Mesothelial cell of epicardium (in vitro differentiated cells): ENCODE data around the gene PLXDC2. TPM values are rescaled to one million over a fixed set of nuclear protein-coding genes. Genes with fewer than 3 reads are reported as not detected.

Experiments used
- DNase-seq, 2 experiments: peaks; one replicate each; pipeline ENCODE4 v3.0.0; 2021; ENCODE audit warnings: low spot score in 2 of 2; ENCODE audit not compliant: unreplicated experiment in 2 of 2
- H3K27ac Mint-ChIP-seq: 2 replicates; pipeline ENCODE4 v1.8.0; 2021; ENCODE audit warnings: mixed read lengths
- H3K27me3 Mint-ChIP-seq: 2 replicates; pipeline ENCODE4 v1.8.0; 2021; ENCODE audit warnings: low read depth, mixed read lengths
- H3K36me3 Mint-ChIP-seq: 2 replicates; pipeline ENCODE4 v1.8.0; 2021; ENCODE audit warnings: mixed read lengths
- H3K4me1 Mint-ChIP-seq: 2 replicates; pipeline ENCODE4 v1.8.0; 2021; ENCODE audit warnings: mixed read lengths
- H3K4me3 Mint-ChIP-seq: 2 replicates; pipeline ENCODE4 v1.8.0; 2021; ENCODE audit warnings: mild to moderate bottlenecking, moderate library complexity, mixed read lengths
- H3K9me3 Mint-ChIP-seq: 2 replicates; pipeline ENCODE4 v1.8.0; 2021; ENCODE audit warnings: mixed read lengths
- total RNA-seq: library from RNA; stranded (reverse); gene quantifications from 3 replicates; pipeline ENCODE4 v1.2.1, GENCODE V29; 2021
- TF ChIP-seq, protein P1 (sequence below): fragments of 200-600 bp; sonication (generic); IDR thresholded peaks from one replicate; pipeline ENCODE4 v1.5.0; 2021; ENCODE audit warnings: antibody characterized with exemption; ENCODE audit not compliant: unreplicated experiment

PLXDC2 gene
- total RNA-seq, 1 donor from 2014 or later: 60.0 TPM

DNA sequence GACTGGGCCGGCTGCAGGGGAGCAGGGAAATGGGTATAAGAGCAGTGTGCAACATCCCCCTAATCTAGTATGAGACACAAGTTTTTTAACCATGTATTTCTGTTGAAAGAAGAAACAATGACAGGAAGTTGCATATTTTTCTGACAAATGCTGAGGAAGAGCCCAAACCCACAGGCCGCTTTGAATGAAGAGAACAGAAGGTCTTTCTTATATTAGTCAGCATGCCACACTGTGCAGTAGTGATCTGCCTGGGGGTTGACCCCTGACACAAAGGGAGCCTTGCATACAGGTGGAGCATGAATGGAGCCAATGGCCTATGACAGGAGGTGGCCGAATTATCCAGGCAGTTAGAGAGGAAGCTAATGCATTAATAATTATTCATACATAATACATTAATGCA lies 518.3 kb downstream of the PLXDC2 start:
- Mint-ChIP-seq H3K27me3 (no peaks in the 10 kb centered on the region), H3K9me3 (peaks cover 34% of the 10 kb centered on the region), H3K4me1 (peaks cover 8% of the 10 kb centered on the region), H3K27ac (no peak overlapping the region), H3K36me3 (peaks cover 12% of the 10 kb centered on the region), H3K4me3 (no peak overlapping the region)
- DNase-seq: no peak
- TF ChIP-seq, protein P1, sequence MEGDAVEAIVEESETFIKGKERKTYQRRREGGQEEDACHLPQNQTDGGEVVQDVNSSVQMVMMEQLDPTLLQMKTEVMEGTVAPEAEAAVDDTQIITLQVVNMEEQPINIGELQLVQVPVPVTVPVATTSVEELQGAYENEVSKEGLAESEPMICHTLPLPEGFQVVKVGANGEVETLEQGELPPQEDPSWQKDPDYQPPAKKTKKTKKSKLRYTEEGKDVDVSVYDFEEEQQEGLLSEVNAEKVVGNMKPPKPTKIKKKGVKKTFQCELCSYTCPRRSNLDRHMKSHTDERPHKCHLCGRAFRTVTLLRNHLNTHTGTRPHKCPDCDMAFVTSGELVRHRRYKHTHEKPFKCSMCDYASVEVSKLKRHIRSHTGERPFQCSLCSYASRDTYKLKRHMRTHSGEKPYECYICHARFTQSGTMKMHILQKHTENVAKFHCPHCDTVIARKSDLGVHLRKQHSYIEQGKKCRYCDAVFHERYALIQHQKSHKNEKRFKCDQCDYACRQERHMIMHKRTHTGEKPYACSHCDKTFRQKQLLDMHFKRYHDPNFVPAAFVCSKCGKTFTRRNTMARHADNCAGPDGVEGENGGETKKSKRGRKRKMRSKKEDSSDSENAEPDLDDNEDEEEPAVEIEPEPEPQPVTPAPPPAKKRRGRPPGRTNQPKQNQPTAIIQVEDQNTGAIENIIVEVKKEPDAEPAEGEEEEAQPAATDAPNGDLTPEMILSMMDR: no peak
